ENCODE data around the gene ERP27.

The ERP27 gene

DNA sequence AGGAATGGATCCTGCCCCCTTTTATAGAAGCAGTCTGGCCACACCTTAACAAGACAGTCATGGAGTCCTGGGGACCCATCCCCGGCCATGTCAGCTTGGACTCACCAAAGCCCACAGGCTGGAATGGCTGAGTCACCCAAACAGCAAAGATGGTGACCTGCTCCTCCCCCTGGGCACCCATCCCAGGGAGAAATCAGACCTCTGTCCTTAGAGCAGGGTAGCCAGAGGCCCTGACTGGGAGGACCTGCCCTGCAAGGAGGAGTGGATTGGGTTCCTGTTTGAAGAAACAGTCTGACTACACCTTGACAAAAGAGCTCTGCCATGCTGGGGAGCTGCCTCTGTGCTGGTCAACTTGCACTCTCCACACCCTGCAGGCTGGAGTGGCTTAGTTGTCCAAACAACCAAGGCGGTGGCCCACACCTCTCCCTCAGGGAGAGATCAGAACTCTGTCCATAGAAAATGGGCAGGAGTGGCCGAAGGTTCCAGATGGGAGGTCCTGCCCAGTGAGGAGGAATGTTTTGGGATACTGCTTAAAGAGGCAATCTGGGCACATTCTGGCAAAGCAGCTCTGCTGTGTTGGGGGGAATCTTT lies 69.3 kb downstream of the ERP27 start:
- DNase-seq (ENCODE audit: low read depth), result no peak
